ENCODE measurements around the gene SYF2. TPM values are rescaled to one million over a fixed set of nuclear protein-coding genes. Genes with fewer than 3 reads are reported as not detected.
"Not testable (repeated sequence)": the region's sequence is repeated elsewhere in the genome, so short reads cannot be mapped to it uniquely, and the experiment has no call there.

Gene SYF2
- total RNA-seq, 1 experiment from 2014 or later = 30.2 TPM

GRCh38 chr1:25192154-25192553, 40.1 kb downstream of the SYF2 start:
- Histone ChIP-seq H3K4me3 (ENCODE audit: low read depth, low read length, poor library complexity, severe bottlenecking) (no peak overlapping the region), H3K9me3 (ENCODE audit: low read depth, low read length, poor library complexity, severe bottlenecking) (no peaks in the 10 kb centered on the region), H3K27ac (ENCODE audit: low read depth, low read length, poor library complexity, severe bottlenecking) (no peak overlapping the region), H3K27me3 (replicated peaks; ENCODE audit: insufficient read depth, low read depth, low read length, poor library complexity) (no peaks in the 10 kb centered on the region), H3K4me1 (ENCODE audit: insufficient read depth, low read length, poor library complexity, severe bottlenecking) (no peaks in the 10 kb centered on the region), H3K36me3 (ENCODE audit: insufficient read depth, low read length, poor library complexity, severe bottlenecking) (no peaks in the 10 kb centered on the region)
- DNase-seq (ENCODE audit: low spot score) = no peak
- TF ChIP-seq EZH2 (IDR thresholded peaks at IDR 0.05; ENCODE audit: borderline replicate concordance, low read depth, low read length, poor library complexity, severe bottlenecking) = no peak
- TF ChIP-seq, protein P1, sequence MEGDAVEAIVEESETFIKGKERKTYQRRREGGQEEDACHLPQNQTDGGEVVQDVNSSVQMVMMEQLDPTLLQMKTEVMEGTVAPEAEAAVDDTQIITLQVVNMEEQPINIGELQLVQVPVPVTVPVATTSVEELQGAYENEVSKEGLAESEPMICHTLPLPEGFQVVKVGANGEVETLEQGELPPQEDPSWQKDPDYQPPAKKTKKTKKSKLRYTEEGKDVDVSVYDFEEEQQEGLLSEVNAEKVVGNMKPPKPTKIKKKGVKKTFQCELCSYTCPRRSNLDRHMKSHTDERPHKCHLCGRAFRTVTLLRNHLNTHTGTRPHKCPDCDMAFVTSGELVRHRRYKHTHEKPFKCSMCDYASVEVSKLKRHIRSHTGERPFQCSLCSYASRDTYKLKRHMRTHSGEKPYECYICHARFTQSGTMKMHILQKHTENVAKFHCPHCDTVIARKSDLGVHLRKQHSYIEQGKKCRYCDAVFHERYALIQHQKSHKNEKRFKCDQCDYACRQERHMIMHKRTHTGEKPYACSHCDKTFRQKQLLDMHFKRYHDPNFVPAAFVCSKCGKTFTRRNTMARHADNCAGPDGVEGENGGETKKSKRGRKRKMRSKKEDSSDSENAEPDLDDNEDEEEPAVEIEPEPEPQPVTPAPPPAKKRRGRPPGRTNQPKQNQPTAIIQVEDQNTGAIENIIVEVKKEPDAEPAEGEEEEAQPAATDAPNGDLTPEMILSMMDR (conservative IDR thresholded peaks at IDR 0.05; ENCODE audit: low read depth, low read length) = no peak
- intact Hi-C loops (cut with micrococcal nuclease; ENCODE audit: unreplicated experiment) = no loop called here
- ChIA-PET POLR2A (ENCODE audit: low non-redundant PET) (no interaction called here), CTCF (no interaction called here)
- no TSS peak for BruUV-seq (replicated peaks)

DNA sequence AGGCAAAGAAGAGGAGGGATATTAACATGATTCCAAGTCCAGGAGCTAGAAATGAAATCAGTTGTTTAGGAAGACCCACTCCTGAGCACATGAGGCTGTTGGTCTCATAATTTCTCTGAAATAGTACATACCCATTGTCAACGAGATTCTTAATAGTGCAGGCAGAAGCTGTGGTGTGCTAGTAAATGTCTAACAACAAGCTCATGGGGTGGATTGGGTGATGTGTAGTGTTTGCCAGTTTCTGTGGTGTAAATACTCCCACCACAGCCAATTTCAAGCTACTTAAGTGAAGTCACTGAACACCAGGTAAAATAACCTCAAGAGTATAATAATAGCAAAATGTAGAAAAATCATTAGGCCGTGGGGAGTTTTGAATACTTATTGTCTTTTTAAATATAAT, 42.0 kb downstream of the SYF2 start:
- intact Hi-C loops (cut with micrococcal nuclease; ENCODE audit: unreplicated experiment) = no loop called here
- Histone ChIP-seq H3K9me3 (ENCODE audit: low read depth, low read length, poor library complexity, severe bottlenecking) (no peaks in the 10 kb centered on the region), H3K27me3 (replicated peaks; ENCODE audit: insufficient read depth, low read depth, low read length, poor library complexity) (no peaks in the 10 kb centered on the region), H3K27ac (ENCODE audit: low read depth, low read length, poor library complexity, severe bottlenecking) (no peak overlapping the region), H3K36me3 (ENCODE audit: insufficient read depth, low read length, poor library complexity, severe bottlenecking) (no peaks in the 10 kb centered on the region), H3K4me3 (ENCODE audit: low read depth, low read length, poor library complexity, severe bottlenecking) (no peak overlapping the region), H3K4me1 (ENCODE audit: insufficient read depth, low read length, poor library complexity, severe bottlenecking) (no peaks in the 10 kb centered on the region)
- TF ChIP-seq, protein P1 (conservative IDR thresholded peaks at IDR 0.05; ENCODE audit: low read depth, low read length) = no peak
- no TSS peak for BruUV-seq (replicated peaks)
- DNase-seq (ENCODE audit: low spot score) = no peak
- ChIA-PET CTCF (no interaction called here), POLR2A (ENCODE audit: low non-redundant PET) (no interaction called here)

GRCh38 chr1:25187904-25188303, 44.4 kb downstream of the SYF2 start:
- H3K4me3 ChIP-seq (ENCODE audit: low read depth, low read length, poor library complexity, severe bottlenecking); H3K4me1 ChIP-seq (ENCODE audit: insufficient read depth, low read length, poor library complexity, severe bottlenecking); DNase-seq (ENCODE audit: low spot score); H3K9me3 ChIP-seq (ENCODE audit: low read depth, low read length, poor library complexity, severe bottlenecking); BruUV-seq (replicated peaks); H3K36me3 ChIP-seq (ENCODE audit: insufficient read depth, low read length, poor library complexity, severe bottlenecking); POLR2A ChIA-PET (ENCODE audit: low non-redundant PET); H3K27me3 ChIP-seq (replicated peaks; ENCODE audit: insufficient read depth, low read depth, low read length, poor library complexity); intact Hi-C loops (cut with micrococcal nuclease; ENCODE audit: unreplicated experiment); CTCF ChIA-PET; H3K27ac ChIP-seq (ENCODE audit: low read depth, low read length, poor library complexity, severe bottlenecking): not testable (repeated sequence)

GRCh38 chr1:25187077-25187476, 45.2 kb downstream of the SYF2 start:
- ChIA-PET CTCF (no interaction called here), POLR2A (ENCODE audit: low non-redundant PET) (no interaction called here)
- Histone ChIP-seq H3K27me3 (replicated peaks; ENCODE audit: insufficient read depth, low read depth, low read length, poor library complexity) (no peaks in the 10 kb centered on the region), H3K36me3 (ENCODE audit: insufficient read depth, low read length, poor library complexity, severe bottlenecking) (no peaks in the 10 kb centered on the region), H3K27ac (ENCODE audit: low read depth, low read length, poor library complexity, severe bottlenecking) (no peak overlapping the region), H3K4me3 (ENCODE audit: low read depth, low read length, poor library complexity, severe bottlenecking) (no peak overlapping the region), H3K9me3 (ENCODE audit: low read depth, low read length, poor library complexity, severe bottlenecking) (no peaks in the 10 kb centered on the region), H3K4me1 (ENCODE audit: insufficient read depth, low read length, poor library complexity, severe bottlenecking) (no peaks in the 10 kb centered on the region)
- intact Hi-C loops (cut with micrococcal nuclease; ENCODE audit: unreplicated experiment) = no loop called here
- no peak for DNase-seq (ENCODE audit: low spot score)
- TF ChIP-seq EZH2 (IDR thresholded peaks at IDR 0.05; ENCODE audit: borderline replicate concordance, low read depth, low read length, poor library complexity, severe bottlenecking) = no peak
- TF ChIP-seq, protein P1 (conservative IDR thresholded peaks at IDR 0.05; ENCODE audit: low read depth, low read length) = no peak
- no TSS peak for BruUV-seq (replicated peaks)

Measured in A673 (cell line).